T-helper 2 cell treated with Interferon-gamma antibody and Interleukin-4, amounts not matched to agents 5 μg/mL and 100 μg/mL, for 36 hours (primary cell): ENCODE data around the gene LAMC3.
"Not testable (repeated sequence)": the region's sequence is repeated elsewhere in the genome, so short reads cannot be mapped to it uniquely, and the experiment has no call there.

Source experiments
- DNase-seq: peaks from one replicate; pipeline ENCODE4 v3.0.0; 2021; ENCODE audit warnings: low spot score
- H3K27ac Mint-ChIP-seq: one replicate; pipeline ENCODE4 v1.8.0; 2021; ENCODE audit warnings: mild to moderate bottlenecking, mixed read lengths
- H3K27me3 Mint-ChIP-seq: one replicate; pipeline ENCODE4 v1.8.0; 2021; ENCODE audit warnings: low read depth, mixed read lengths
- H3K36me3 Mint-ChIP-seq: one replicate; pipeline ENCODE4 v1.8.0; 2021; ENCODE audit warnings: low read depth, mixed read lengths
- H3K4me1 Mint-ChIP-seq: one replicate; pipeline ENCODE4 v1.8.0; 2021; ENCODE audit warnings: low read depth, mixed read lengths
- H3K4me3 Mint-ChIP-seq: one replicate; pipeline ENCODE4 v1.8.0; 2022; ENCODE audit warnings: mild to moderate bottlenecking, moderate library complexity, mixed read lengths
- H3K9me3 Mint-ChIP-seq: one replicate; pipeline ENCODE4 v1.8.0; 2021; ENCODE audit warnings: mixed read lengths

LAMC3 gene

GRCh38 chr9:131031005-131031641 lies 22.1 kb downstream of the LAMC3 start:
- no peak overlapping the region for H3K4me3 Mint-ChIP-seq
- no peaks in the 10 kb centered on the region for H3K4me1 Mint-ChIP-seq
- H3K9me3 Mint-ChIP-seq = no peaks in the 10 kb centered on the region
- no peak overlapping the region for H3K27ac Mint-ChIP-seq
- no peak for DNase-seq
- no peaks in the 10 kb centered on the region for H3K36me3 Mint-ChIP-seq
- H3K27me3 Mint-ChIP-seq = no peaks in the 10 kb centered on the region

DNA sequence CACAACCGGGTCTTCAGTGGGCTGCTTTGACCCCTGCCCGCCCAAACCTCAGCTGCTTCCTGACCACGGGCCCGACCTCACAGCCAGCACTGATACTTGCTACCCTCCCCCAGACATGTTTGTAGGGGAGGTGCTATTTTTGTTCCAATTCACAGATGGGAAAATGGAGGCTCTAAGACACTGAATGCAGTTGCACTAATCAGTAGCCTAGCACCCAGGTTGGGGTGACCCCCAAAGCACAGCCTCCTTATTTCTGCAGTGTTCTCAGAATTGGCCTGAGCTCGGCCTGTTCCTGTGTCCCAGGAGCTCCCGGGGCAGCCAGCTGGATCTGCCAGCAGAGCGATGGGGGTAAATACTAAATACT lies 22.6 kb downstream of the LAMC3 start:
- H3K9me3 Mint-ChIP-seq = no peaks in the 10 kb centered on the region
- H3K4me3 Mint-ChIP-seq = no peak overlapping the region
- no peaks in the 10 kb centered on the region for H3K27me3 Mint-ChIP-seq
- no peak overlapping the region for H3K27ac Mint-ChIP-seq
- no peak for DNase-seq
- H3K4me1 Mint-ChIP-seq = no peaks in the 10 kb centered on the region
- H3K36me3 Mint-ChIP-seq = no peaks in the 10 kb centered on the region

DNA sequence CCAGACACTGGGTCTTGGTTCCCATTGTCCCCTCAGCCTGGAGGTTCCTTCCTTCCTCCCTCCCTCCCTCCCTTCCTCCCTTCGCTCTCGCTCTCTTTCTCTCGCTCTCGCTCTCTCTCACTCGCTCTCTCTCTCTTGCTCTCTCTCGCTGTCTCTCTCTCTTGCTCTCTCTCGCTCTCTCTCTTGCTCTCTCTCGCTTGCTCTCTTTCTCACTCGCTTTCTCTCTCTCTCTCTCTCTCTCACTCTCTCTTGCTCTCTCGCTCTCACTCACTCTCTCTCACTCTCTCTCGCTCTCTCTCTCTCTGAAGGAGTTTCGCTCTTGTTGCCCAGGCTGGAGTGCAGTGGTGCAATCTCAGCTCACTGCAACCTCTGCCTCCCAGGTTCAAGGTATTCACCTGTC lies 23.4 kb downstream of the LAMC3 start:
- Mint-ChIP-seq H3K4me1 (no peaks in the 10 kb centered on the region), H3K4me3 (no peak overlapping the region), H3K36me3 (no peaks in the 10 kb centered on the region), H3K27ac (no peak overlapping the region), H3K9me3 (no peaks in the 10 kb centered on the region), H3K27me3 (no peaks in the 10 kb centered on the region)
- no peak for DNase-seq

GRCh38 chr9:131033269-131034224 lies 24.6 kb downstream of the LAMC3 start:
- Mint-ChIP-seq H3K36me3 (no peaks in the 10 kb centered on the region), H3K9me3 (no peaks in the 10 kb centered on the region), H3K27ac (no peak overlapping the region), H3K4me1 (no peaks in the 10 kb centered on the region), H3K27me3 (no peaks in the 10 kb centered on the region), H3K4me3 (no peak overlapping the region)
- DNase-seq = no peak

DNA sequence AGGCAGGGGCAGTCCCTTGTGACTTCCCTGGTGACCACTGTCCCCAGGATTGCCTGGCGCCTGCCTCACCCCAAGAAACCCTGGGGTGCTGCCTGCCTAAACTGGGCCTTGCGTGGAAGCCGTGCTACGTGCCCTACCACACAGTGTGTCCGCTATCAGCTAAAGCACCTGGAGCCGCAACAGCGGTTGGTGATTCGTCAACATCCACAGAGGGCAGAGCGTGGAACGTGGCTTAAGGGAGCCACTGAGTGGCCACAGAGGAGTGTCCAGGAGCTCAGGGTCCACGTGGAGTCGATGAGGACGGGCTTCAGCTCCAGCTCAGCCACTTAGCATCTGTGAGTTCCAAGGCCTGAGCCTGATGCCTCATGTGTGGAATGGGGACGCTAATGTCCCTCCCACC lies 25.3 kb downstream of the LAMC3 start:
- no peak for DNase-seq
- no peak overlapping the region for H3K27ac Mint-ChIP-seq
- no peaks in the 10 kb centered on the region for H3K4me1 Mint-ChIP-seq
- H3K4me3 Mint-ChIP-seq = no peak overlapping the region
- no peaks in the 10 kb centered on the region for H3K9me3 Mint-ChIP-seq
- no peaks in the 10 kb centered on the region for H3K27me3 Mint-ChIP-seq
- H3K36me3 Mint-ChIP-seq = no peaks in the 10 kb centered on the region

GRCh38 chr9:131034749-131035148 lies 25.8 kb downstream of the LAMC3 start:
- not testable (repeated sequence) for H3K4me3 Mint-ChIP-seq, H3K9me3 Mint-ChIP-seq, H3K4me1 Mint-ChIP-seq, H3K27ac Mint-ChIP-seq, DNase-seq, H3K27me3 Mint-ChIP-seq, H3K36me3 Mint-ChIP-seq

GRCh38 chr9:131035548-131035947 lies 26.6 kb downstream of the LAMC3 start:
- no peaks in the 10 kb centered on the region for H3K9me3 Mint-ChIP-seq
- H3K27ac Mint-ChIP-seq = no peak overlapping the region
- H3K4me1 Mint-ChIP-seq = no peaks in the 10 kb centered on the region
- no peak for DNase-seq
- no peak overlapping the region for H3K4me3 Mint-ChIP-seq
- H3K36me3 Mint-ChIP-seq = no peaks in the 10 kb centered on the region
- H3K27me3 Mint-ChIP-seq = no peaks in the 10 kb centered on the region

DNA sequence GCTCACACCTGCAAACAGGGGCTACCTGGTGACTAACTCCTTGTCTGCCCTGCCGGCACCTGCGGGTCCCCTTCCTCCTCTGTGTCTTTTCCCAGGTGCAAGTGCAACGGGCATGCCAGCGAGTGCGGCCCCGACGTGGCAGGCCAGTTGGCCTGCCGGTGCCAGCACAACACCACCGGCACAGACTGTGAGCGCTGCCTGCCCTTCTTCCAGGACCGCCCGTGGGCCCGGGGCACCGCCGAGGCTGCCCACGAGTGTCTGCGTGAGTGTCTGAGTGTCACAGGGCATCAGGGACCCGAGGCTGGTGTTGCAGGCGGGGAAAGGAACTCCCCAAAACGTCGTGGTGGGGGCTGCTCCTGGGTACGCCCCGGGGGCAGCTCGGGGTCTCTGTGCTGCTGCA lies 27.1 kb downstream of the LAMC3 start:
- H3K36me3 Mint-ChIP-seq = no peaks in the 10 kb centered on the region
- H3K4me3 Mint-ChIP-seq = no peak overlapping the region
- no peaks in the 10 kb centered on the region for H3K9me3 Mint-ChIP-seq
- H3K27ac Mint-ChIP-seq = no peak overlapping the region
- no peaks in the 10 kb centered on the region for H3K4me1 Mint-ChIP-seq
- no peak for DNase-seq
- no peaks in the 10 kb centered on the region for H3K27me3 Mint-ChIP-seq

- Mint-ChIP-seq H3K27me3 (no peaks in the 10 kb centered on the region), H3K27ac (no peak overlapping the region), H3K36me3 (no peaks in the 10 kb centered on the region), H3K4me3 (no peak overlapping the region), H3K9me3 (no peaks in the 10 kb centered on the region), H3K4me1 (no peaks in the 10 kb centered on the region)
- DNase-seq = no peak
Measured at GRCh38 chr9:131036529-131037334, 27.8 kb downstream of the LAMC3 start.

- Mint-ChIP-seq H3K27ac (no peak overlapping the region), H3K9me3 (no peaks in the 10 kb centered on the region), H3K4me1 (no peaks in the 10 kb centered on the region), H3K36me3 (no peaks in the 10 kb centered on the region), H3K27me3 (no peaks in the 10 kb centered on the region), H3K4me3 (no peak overlapping the region)
- no peak for DNase-seq
Measured at GRCh38 chr9:131037335-131038255, 28.6 kb downstream of the LAMC3 start.

GRCh38 chr9:131038256-131039128 lies 29.5 kb downstream of the LAMC3 start:
- no peaks in the 10 kb centered on the region for H3K27me3 Mint-ChIP-seq
- no peak for DNase-seq
- H3K4me3 Mint-ChIP-seq = no peak overlapping the region
- H3K36me3 Mint-ChIP-seq = no peaks in the 10 kb centered on the region
- H3K27ac Mint-ChIP-seq = no peak overlapping the region
- H3K9me3 Mint-ChIP-seq = no peaks in the 10 kb centered on the region
- no peaks in the 10 kb centered on the region for H3K4me1 Mint-ChIP-seq

GRCh38 chr9:131039129-131039954 lies 30.4 kb downstream of the LAMC3 start:
- H3K4me1 Mint-ChIP-seq = no peaks in the 10 kb centered on the region
- no peaks in the 10 kb centered on the region for H3K27me3 Mint-ChIP-seq

More at GRCh38 chr9:131039129-131039954, 30.4 kb downstream of the LAMC3 start:
- Mint-ChIP-seq H3K4me3 (no peak overlapping the region), H3K36me3 (no peaks in the 10 kb centered on the region), H3K27ac (no peak overlapping the region), H3K9me3 (no peaks in the 10 kb centered on the region)
- no peak for DNase-seq
